Right atrium auricular region (tissue), 2 donors: Measurements from ENCODE around the gene CRISP3. TPM values are rescaled to one million over a fixed set of nuclear protein-coding genes. Genes with fewer than 3 reads are reported as not detected.

Source experiments
- DNase-seq: peaks from one replicate; pipeline ENCODE4 v3.0.0-alpha.2; 2019; ENCODE audit warnings: low spot score
- H3K27ac ChIP-seq, 2 donors: fragments of 200-600 bp; sonication (generic); 1 replicate in 1 of 2; 2 replicates in 1 of 2; pipeline ENCODE4 v1.5.1; 2016 to 2019
- H3K27me3 ChIP-seq, 2 donors: fragments of 200-600 bp; sonication (generic); one replicate each; pipeline versions ENCODE4 v1.5.1 to v1.6.0; 2017 to 2019
- H3K36me3 ChIP-seq: fragments of 200-600 bp; sonication (generic); one replicate; pipeline ENCODE4 v1.5.1; 2016
- H3K4me1 ChIP-seq, 2 donors: fragments of 200-600 bp; sonication (generic); one replicate each; pipeline versions ENCODE4 v1.5.1 to v1.6.0; 2017 to 2019
- H3K4me3 ChIP-seq, 2 donors: fragments of 200-600 bp; sonication (generic); 1 replicate in 1 of 2; 2 replicates in 1 of 2; pipeline ENCODE4 v1.5.1; 2017 to 2019; ENCODE audit warnings: mild to moderate bottlenecking in 1 of 2, moderate library complexity in 1 of 2
- H3K9me3 ChIP-seq, 2 donors: fragments of 200-600 bp; sonication (generic); one replicate each; pipeline ENCODE4 v1.5.1; 2019
- total RNA-seq, 2 donors: library from RNA; depleted of rRNA; stranded (reverse); fragments of >200 nt; gene quantifications; one replicate each; pipeline ENCODE4 v1.1.0, GENCODE V29; 2016
- TF ChIP-seq, protein P1 (sequence below), 2 donors: fragments of 200-600 bp; sonication (generic); IDR thresholded peaks; one replicate each; pipeline ENCODE4 v1.5.1; 2019; ENCODE audit warnings: antibody characterized with exemption in 2 of 2

The CRISP3 gene, protein sequence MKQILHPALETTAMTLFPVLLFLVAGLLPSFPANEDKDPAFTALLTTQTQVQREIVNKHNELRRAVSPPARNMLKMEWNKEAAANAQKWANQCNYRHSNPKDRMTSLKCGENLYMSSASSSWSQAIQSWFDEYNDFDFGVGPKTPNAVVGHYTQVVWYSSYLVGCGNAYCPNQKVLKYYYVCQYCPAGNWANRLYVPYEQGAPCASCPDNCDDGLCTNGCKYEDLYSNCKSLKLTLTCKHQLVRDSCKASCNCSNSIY
- not detected for total RNA-seq

DNA sequence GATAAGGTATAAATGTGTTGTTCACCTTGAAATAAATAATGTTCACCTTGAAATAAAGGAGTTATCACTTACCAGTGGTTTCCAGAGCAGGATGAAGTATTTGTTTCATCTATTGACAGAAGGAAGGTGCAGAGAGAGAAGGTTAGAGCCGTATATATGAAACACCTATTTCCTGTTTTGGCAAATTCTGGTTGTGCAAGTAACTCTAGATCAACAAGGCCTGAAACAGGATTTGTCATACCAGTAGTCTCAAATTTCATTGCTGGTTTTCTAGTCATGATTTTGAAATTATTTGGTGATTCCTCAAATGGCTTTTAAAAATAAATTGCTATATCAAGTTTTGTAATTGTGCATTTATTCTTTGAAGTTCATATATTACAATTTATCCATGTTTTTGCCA lies at the start of gene CRISP3:
Gene CRISP3, minus strand, starts transcription at position 130 of the 400 bp plus-strand sequence. Its CDS starts 21 bp downstream, at position 109.
- Histone ChIP-seq H3K4me3 (no peak within 1 kb of the TSS), H3K9me3 (no peaks in the 10 kb centered on the region), H3K27me3 (no peaks in the 10 kb centered on the region), H3K4me1 (no peaks in the 10 kb centered on the region), H3K27ac (no peak within 1 kb of the TSS), H3K36me3 (no peaks in the 10 kb centered on the region)
- TF ChIP-seq, protein P1, sequence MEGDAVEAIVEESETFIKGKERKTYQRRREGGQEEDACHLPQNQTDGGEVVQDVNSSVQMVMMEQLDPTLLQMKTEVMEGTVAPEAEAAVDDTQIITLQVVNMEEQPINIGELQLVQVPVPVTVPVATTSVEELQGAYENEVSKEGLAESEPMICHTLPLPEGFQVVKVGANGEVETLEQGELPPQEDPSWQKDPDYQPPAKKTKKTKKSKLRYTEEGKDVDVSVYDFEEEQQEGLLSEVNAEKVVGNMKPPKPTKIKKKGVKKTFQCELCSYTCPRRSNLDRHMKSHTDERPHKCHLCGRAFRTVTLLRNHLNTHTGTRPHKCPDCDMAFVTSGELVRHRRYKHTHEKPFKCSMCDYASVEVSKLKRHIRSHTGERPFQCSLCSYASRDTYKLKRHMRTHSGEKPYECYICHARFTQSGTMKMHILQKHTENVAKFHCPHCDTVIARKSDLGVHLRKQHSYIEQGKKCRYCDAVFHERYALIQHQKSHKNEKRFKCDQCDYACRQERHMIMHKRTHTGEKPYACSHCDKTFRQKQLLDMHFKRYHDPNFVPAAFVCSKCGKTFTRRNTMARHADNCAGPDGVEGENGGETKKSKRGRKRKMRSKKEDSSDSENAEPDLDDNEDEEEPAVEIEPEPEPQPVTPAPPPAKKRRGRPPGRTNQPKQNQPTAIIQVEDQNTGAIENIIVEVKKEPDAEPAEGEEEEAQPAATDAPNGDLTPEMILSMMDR (IDR thresholded peaks at IDR 0.05), result no peak
- DNase-seq, result no peak

GRCh38 chr6:49790341-49790740 lies 46.2 kb upstream of the CRISP3 start:
- Histone ChIP-seq H3K4me1 (no peaks in the 10 kb centered on the region), H3K27ac (no peak overlapping the region), H3K36me3 (no peaks in the 10 kb centered on the region), H3K27me3 (no peaks in the 10 kb centered on the region), H3K4me3 (no peak overlapping the region), H3K9me3 (no peaks in the 10 kb centered on the region)
- TF ChIP-seq, protein P1 (IDR thresholded peaks at IDR 0.05), result no peak
- no peak for DNase-seq

- Histone ChIP-seq H3K27me3 (no peaks in the 10 kb centered on the region), H3K9me3 (no peaks in the 10 kb centered on the region), H3K36me3 (no peaks in the 10 kb centered on the region), H3K27ac (no peak within 1 kb of the TSS), H3K4me3 (no peak within 1 kb of the TSS), H3K4me1 (no peaks in the 10 kb centered on the region)
- no peak for DNase-seq
- TF ChIP-seq, protein P1 (IDR thresholded peaks at IDR 0.05), result no peak
Measured at GRCh38 chr6:49787176-49787575, 43.0 kb upstream of the CRISP3 start, which contains the start of gene PGK2. Gene PGK2, minus strand, starts transcription at chr6:49787285. Its CDS starts 98 bp downstream, at chr6:49787187.

GRCh38 chr6:49784272-49784671 lies 40.1 kb upstream of the CRISP3 start:
- no peak overlapping the region for H3K4me3 ChIP-seq
- no peaks in the 10 kb centered on the region for H3K36me3 ChIP-seq
- no peaks in the 10 kb centered on the region for H3K9me3 ChIP-seq
- TF ChIP-seq, protein P1 (IDR thresholded peaks at IDR 0.05), result no peak
- no peak for DNase-seq
- no peaks in the 10 kb centered on the region for H3K4me1 ChIP-seq
- H3K27ac ChIP-seq, result no peak overlapping the region
- H3K27me3 ChIP-seq, result no peaks in the 10 kb centered on the region

DNA sequence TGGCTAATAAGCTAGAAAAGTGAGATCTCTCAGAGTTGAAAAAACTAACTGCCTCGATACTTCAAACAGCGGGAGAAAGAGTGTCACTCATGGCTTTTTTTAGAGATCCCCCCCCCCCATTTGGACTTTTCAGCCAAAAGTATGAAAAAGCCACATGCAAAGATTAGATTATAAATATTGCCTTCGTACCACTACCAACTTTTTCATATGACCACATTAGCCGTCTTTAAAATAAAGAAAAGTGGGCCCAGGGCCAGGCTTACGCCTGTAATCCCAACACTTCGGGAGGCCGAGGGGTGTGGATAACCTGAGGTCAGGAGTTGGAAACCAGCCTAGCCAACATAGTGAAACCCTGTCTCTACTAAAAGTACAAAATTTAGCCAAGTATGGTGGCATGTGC lies 38.5 kb upstream of the CRISP3 start:
- no peak overlapping the region for H3K4me3 ChIP-seq
- no peaks in the 10 kb centered on the region for H3K36me3 ChIP-seq
- no peaks in the 10 kb centered on the region for H3K9me3 ChIP-seq
- DNase-seq, result no peak
- TF ChIP-seq, protein P1 (IDR thresholded peaks at IDR 0.05), result no peak
- H3K4me1 ChIP-seq, result no peaks in the 10 kb centered on the region
- H3K27ac ChIP-seq, result no peak overlapping the region
- no peaks in the 10 kb centered on the region for H3K27me3 ChIP-seq

DNA sequence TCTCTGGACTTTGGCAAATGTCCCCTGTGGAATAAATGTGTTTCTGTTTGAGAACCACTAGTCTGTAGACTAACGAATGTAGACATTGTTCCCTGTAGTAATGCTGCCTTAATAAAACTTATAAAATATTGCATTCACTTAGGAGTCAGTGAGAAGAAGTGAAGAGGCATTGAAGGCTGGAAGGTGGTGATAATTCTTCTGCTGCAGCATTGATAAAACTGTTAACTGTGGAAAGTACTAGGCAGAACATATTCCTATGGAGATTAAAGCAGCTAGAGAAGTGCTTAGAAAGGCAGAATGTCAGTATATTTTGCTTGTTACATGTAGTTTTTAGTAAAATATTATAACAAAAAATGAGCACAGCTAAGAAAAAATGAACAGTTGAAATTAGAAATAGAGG lies 38.1 kb upstream of the CRISP3 start:
- no peak for DNase-seq
- no peak overlapping the region for H3K27ac ChIP-seq
- H3K4me1 ChIP-seq, result no peaks in the 10 kb centered on the region
- H3K4me3 ChIP-seq, result no peak overlapping the region
- TF ChIP-seq, protein P1 (IDR thresholded peaks at IDR 0.05), result no peak
- H3K9me3 ChIP-seq, result no peaks in the 10 kb centered on the region
- H3K27me3 ChIP-seq, result no peaks in the 10 kb centered on the region
- no peaks in the 10 kb centered on the region for H3K36me3 ChIP-seq
